ENCODE data around the gene MAFF. TPM values are rescaled to one million over a fixed set of nuclear protein-coding genes. Genes with fewer than 3 reads are reported as not detected.

Gene MAFF
- total and polyA plus RNA-seq, 9 of the 15 experiments (the other 6 are each of a cell fraction or from before 2014, with no cell fraction given): 0.51 to 8.0 (median 5.4) TPM

DNA sequence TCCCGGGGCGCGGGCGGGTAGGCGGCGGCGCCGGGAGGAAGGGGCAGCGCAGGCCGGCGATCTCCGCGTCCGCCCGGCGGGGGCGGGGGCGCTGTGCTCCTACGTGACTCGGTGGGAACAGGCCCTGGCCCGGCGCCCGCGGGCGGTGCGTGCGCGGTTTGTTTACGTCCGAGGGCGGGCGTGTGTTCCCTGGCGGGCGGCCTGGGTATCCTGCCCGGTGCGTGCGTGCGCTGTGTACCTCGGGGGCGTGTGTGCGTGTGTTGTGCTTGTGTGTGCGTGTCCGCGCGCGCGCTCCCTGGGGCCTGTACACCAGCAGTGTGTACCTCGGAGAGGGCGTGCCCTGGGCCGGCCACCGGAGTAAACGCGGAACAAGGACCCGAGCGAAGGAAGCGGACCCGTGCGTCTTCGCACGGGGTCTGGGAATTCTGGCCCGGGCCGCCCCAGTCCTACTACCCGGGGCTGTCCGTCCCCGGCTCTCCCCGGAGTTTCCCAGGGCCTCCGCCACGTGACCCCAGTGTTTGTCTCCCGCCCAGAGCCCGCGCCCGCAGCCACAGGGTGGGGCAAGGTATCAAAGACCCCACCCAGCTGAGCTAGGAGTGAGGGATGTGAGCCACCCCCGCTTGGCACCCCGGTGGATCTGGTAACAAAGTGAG, 769 bp downstream of the MAFF start (continued):
- TF ChIP-seq, protein P1, sequence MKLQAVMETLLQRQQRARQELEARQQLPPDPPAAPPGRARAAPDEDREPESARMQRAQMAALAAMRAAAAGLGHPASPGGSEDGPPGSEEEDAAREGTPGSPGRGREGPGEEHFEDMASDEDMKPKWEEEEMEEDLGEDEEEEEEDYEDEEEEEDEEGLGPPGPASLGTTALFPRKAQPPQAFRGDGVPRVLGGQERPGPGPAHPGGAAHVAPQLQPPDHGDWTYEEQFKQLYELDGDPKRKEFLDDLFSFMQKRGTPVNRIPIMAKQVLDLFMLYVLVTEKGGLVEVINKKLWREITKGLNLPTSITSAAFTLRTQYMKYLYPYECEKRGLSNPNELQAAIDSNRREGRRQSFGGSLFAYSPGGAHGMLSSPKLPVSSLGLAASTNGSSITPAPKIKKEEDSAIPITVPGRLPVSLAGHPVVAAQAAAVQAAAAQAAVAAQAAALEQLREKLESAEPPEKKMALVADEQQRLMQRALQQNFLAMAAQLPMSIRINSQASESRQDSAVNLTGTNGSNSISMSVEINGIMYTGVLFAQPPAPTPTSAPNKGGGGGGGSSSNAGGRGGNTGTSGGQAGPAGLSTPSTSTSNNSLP (IDR thresholded peaks at IDR 0.05; ENCODE audit: borderline replicate concordance, low read depth, low read length): no peak
- TF ChIP-seq, protein P2, sequence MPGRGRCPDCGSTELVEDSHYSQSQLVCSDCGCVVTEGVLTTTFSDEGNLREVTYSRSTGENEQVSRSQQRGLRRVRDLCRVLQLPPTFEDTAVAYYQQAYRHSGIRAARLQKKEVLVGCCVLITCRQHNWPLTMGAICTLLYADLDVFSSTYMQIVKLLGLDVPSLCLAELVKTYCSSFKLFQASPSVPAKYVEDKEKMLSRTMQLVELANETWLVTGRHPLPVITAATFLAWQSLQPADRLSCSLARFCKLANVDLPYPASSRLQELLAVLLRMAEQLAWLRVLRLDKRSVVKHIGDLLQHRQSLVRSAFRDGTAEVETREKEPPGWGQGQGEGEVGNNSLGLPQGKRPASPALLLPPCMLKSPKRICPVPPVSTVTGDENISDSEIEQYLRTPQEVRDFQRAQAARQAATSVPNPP (IDR thresholded peaks at IDR 0.05; ENCODE audit: borderline replicate concordance, insufficient read depth, insufficient read length): no peak
- no peak for TF ChIP-seq TEAD4 (IDR thresholded peaks at IDR 0.05; ENCODE audit: low read length)
- TF ChIP-seq TEAD4 (CRISPR knock-in tag; IDR thresholded peaks at IDR 0.05; ENCODE audit: borderline replicate concordance): no peak
- no peak for TF ChIP-seq POLR3G (IDR thresholded peaks at IDR 0.05; ENCODE audit: extremely low read depth, insufficient read length, insufficient replicate concordance)
- TF ChIP-seq KDM5B (IDR thresholded peaks at IDR 0.05; ENCODE audit: insufficient replicate concordance, low read depth, low read length): no peak
- no peak for TF ChIP-seq CSDE1 (IDR thresholded peaks at IDR 0.05)
- TF ChIP-seq SRF (CRISPR knock-in tag; IDR thresholded peaks at IDR 0.05): no peak
- TF ChIP-seq ZNF79 (CRISPR knock-in tag; IDR thresholded peaks at IDR 0.05; ENCODE audit: low read depth): no peak
- no peak for TF ChIP-seq PHB (CRISPR knock-in tag; IDR thresholded peaks at IDR 0.05)
- TF ChIP-seq, protein P3, sequence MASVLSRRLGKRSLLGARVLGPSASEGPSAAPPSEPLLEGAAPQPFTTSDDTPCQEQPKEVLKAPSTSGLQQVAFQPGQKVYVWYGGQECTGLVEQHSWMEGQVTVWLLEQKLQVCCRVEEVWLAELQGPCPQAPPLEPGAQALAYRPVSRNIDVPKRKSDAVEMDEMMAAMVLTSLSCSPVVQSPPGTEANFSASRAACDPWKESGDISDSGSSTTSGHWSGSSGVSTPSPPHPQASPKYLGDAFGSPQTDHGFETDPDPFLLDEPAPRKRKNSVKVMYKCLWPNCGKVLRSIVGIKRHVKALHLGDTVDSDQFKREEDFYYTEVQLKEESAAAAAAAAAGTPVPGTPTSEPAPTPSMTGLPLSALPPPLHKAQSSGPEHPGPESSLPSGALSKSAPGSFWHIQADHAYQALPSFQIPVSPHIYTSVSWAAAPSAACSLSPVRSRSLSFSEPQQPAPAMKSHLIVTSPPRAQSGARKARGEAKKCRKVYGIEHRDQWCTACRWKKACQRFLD (CRISPR knock-in tag; IDR thresholded peaks at IDR 0.05): no peak
- TF ChIP-seq, protein P4, sequence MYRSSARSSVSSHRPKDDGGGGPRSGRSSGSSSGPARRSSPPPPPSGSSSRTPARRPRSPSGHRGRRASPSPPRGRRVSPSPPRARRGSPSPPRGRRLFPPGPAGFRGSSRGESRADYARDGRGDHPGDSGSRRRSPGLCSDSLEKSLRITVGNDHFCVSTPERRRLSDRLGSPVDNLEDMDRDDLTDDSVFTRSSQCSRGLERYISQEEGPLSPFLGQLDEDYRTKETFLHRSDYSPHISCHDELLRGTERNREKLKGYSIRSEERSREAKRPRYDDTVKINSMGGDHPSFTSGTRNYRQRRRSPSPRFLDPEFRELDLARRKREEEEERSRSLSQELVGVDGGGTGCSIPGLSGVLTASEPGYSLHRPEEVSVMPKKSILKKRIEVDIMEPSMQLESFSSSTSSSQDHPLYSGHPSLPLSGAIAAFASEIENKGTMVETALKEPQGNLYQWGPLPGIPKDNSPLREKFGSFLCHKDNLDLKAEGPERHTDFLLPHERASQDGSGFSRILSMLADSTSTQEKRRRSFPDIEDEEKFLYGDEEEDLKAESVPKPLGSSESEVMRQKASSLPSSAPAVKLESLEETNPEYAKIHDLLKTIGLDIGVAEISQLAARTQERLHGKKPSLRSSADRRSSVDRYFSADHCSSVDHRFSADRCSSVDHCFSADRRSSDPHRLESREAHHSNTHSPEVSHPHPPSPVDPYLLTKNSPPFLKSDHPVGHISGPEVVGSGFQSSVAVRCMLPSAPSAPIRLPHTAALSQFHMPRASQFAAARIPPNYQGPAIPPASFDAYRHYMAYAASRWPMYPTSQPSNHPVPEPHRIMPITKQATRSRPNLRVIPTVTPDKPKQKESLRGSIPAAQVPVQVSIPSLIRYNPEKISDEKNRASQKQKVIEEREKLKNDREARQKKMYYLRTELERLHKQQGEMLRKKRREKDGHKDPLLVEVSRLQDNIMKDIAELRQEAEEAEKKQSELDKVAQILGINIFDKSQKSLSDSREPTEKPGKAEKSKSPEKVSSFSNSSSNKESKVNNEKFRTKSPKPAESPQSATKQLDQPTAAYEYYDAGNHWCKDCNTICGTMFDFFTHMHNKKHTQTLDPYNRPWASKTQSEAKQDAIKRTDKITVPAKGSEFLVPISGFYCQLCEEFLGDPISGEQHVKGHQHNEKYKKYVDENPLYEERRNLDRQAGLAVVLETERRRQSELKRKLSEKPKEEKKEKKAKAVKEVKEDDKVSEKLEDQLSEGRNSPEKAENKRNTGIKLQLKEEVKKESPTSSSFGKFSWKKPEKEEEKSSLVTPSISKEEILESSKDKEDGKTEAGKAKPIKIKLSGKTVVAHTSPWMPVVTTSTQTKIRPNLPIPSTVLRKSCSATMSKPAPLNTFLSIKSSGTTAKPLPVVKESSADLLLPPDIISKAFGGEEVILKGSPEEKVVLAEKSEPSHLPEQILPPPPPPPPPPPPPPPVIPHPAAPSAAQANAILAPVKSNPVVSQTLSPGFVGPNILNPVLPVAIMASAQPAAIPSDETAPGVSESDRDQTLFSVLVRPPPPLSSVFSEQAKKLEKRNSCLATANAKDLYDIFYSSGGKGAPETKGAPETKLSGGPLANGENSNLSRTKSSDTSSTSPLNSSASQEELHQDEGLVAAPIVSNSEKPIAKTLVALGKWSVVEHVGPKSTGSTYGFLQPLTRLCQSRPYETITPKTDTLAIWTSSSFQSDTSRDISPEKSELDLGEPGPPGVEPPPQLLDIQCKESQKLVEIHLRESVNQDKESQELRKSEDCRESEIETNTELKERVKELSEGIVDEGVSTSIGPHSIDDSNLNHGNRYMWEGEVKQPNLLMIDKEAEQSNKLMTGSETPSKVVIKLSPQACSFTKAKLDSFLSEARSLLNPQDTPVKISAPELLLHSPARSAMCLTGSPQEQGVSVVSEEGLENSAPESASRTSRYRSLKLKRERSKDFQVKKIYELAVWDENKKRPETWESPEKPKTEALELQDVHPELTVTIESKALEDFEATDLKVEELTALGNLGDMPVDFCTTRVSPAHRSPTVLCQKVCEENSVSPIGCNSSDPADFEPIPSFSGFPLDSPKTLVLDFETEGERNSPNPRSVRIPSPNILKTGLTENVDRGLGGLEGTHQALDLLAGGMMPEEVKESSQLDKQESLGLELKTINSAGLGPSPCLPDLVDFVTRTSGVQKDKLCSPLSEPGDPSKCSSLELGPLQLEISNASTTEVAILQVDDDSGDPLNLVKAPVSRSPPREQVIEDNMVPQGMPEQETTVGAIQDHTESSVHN (IDR thresholded peaks at IDR 0.05; ENCODE audit: borderline replicate concordance in 1 of 2, low read depth in 1 of 2): no peak
- TF ChIP-seq TAF1 (IDR thresholded peaks at IDR 0.05; ENCODE audit: control insufficient read depth, extremely low read depth, insufficient read depth, low read length, severe bottlenecking): no peak
- no peak for TF ChIP-seq ARHGAP35 (IDR thresholded peaks at IDR 0.05; ENCODE audit: partially characterized antibody)
- TF ChIP-seq KHSRP (IDR thresholded peaks at IDR 0.05): no peak
